Body of pancreas (tissue), 4 donors: ENCODE measurements around the gene ANKS1B.

ENCODE experiments used
- CTCF ChIP-seq, 7 experiments: fragments of 450-650 bp in 4 of 7; fragments of 200-600 bp in 3 of 7; sonication (generic) in 3 of 7; IDR thresholded peaks; one replicate each; pipeline ENCODE4 v1.5.1; 2016 to 2019; ENCODE audit warnings: antibody characterized with exemption in 7 of 7
- POLR2A ChIP-seq, 3 donors: fragments of 450-650 bp; IDR thresholded peaks; one replicate each; pipeline ENCODE4 v1.6.1; 2016; ENCODE audit warnings: antibody characterized with exemption in 3 of 3, mild to moderate bottlenecking in 2 of 3

GRCh38 chr12:99020871-99021270, 963.9 kb downstream of the ANKS1B start:
- TF ChIP-seq CTCF (IDR thresholded peaks at IDR 0.05) = no peak
- no peak for TF ChIP-seq POLR2A (IDR thresholded peaks at IDR 0.05)
